ENCODE measurements around the gene FRMD3.

- TF ChIP-seq CTCF (IDR thresholded peaks at IDR 0.05; ENCODE audit: low read depth, low read length, missing input control) (no peak), SP1 (IDR thresholded peaks at IDR 0.05) (no peak), FOXA1 (IDR thresholded peaks at IDR 0.05) (no peak), YY1 (IDR thresholded peaks at IDR 0.05) (no peak), RXRA (IDR thresholded peaks at IDR 0.05) (no peak)
Measured at GRCh38 chr9:83388346-83388745, 149.9 kb downstream of the FRMD3 start.
